ENCODE data around the gene FILIP1. TPM values are rescaled to one million over a fixed set of nuclear protein-coding genes. Genes with fewer than 3 reads are reported as not detected.
"Not testable (repeated sequence)": the region's sequence is repeated elsewhere in the genome, so short reads cannot be mapped to it uniquely, and the experiment has no call there.

FILIP1 gene
- total and polyA plus RNA-seq, 12 donors = 16.8 to 269 (median 181) TPM

DNA sequence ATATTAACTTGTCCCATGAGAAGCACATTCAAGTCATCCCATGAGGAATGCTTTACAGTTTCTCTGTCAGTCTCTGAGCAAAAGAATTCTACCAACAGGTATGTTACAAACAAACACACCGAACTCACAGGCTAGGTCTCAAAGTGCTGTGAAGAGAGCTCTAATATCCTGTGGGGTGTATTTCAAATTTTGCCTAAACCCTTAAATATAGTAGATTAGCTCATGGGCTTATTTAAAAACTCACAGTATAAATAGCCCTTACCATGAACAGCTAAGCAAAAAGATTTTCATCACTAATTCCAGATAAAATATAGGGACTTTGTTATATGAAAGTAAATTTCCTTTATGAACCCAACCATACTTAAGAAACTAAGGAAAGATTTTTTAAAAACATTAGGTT, 77.8 kb downstream of the FILIP1 start:
- DNase-seq = no peak
- Histone ChIP-seq H3K27ac (peak overlapping the region in 5 of 10 donors; percentile 4 to 68 (median 48)), H3K9me3 (peaks cover 0 to 3% (median 0%) of the 10 kb centered on the region in 11 donors), H3K36me3 (peaks cover 0 to 7% (median 0%) of the 10 kb centered on the region in 9 donors), H3K4me3 (no peak overlapping the region), H3K4me1 (peaks cover 9 to 87% (median 82%) of the 10 kb centered on the region in 9 donors), H3K27me3 (no peaks in the 10 kb centered on the region)
- 66 to 69% methylated on average over 1 of the region's 1 CpG for WGBS, 2 donors
- TF ChIP-seq, protein P1, sequence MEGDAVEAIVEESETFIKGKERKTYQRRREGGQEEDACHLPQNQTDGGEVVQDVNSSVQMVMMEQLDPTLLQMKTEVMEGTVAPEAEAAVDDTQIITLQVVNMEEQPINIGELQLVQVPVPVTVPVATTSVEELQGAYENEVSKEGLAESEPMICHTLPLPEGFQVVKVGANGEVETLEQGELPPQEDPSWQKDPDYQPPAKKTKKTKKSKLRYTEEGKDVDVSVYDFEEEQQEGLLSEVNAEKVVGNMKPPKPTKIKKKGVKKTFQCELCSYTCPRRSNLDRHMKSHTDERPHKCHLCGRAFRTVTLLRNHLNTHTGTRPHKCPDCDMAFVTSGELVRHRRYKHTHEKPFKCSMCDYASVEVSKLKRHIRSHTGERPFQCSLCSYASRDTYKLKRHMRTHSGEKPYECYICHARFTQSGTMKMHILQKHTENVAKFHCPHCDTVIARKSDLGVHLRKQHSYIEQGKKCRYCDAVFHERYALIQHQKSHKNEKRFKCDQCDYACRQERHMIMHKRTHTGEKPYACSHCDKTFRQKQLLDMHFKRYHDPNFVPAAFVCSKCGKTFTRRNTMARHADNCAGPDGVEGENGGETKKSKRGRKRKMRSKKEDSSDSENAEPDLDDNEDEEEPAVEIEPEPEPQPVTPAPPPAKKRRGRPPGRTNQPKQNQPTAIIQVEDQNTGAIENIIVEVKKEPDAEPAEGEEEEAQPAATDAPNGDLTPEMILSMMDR (IDR thresholded peaks at IDR 0.05) = no peak
- ATAC-seq = peak in 3 of 8 donors; percentile 23 to 66 (median 63)
- intact Hi-C loops (cut with DNase I) = loop anchor here in 1 of 10 donors (5.0 kb wide), 1 partner anchor 76 kb away; the partner anchor contains the start of gene FILIP1

DNA sequence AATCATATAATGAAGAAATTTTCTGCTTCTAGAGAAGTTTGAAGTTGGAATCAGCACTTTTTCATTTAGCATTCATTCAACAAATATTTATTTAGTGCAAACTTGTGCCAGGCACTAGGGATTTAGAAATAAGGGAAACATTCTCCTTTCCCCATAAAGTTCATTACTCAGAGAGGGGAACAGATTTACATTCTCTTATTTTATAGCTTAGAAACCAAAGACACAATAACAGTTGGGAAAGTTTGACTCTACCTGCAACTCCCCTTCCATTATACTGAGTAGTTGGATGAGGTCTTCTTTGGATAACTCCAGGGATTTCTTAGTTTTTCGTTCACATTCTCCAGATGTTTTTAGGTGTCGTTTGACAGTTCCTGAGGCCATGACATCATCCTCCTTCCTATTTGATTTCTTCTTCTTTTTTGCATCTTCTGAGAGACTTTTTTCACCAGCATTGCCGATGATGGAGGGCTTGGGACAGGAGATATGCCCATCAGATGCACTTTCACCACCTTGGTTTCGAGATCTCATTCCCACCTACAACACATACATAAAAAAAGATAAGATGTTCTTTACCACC, 79.1 kb downstream of the FILIP1 start:
- 63 to 66% methylated on average over 4 of the region's 4 CpGs for WGBS, 2 donors
- H3K9me3 ChIP-seq = peaks cover 0 to 7% (median 0%) of the 10 kb centered on the region in 11 donors
- TF ChIP-seq, protein P1 (IDR thresholded peaks at IDR 0.05) = no peak
- peaks cover 0 to 9% (median 0%) of the 10 kb centered on the region in 9 donors for H3K36me3 ChIP-seq
- H3K27me3 ChIP-seq = no peaks in the 10 kb centered on the region
- H3K4me1 ChIP-seq = peaks cover 8 to 82% (median 71%) of the 10 kb centered on the region in 9 donors
- DNase-seq (no peak), ATAC-seq (no peak)
- H3K4me3 ChIP-seq = no peak overlapping the region
- intact Hi-C loops (cut with DNase I) = loop anchor here in 1 of 10 donors (5.0 kb wide), 1 partner anchor 78 kb away; the partner anchor contains the start of gene FILIP1
- H3K27ac ChIP-seq = peak overlapping the region in 6 of 10 donors; percentile 9 to 68 (median 41)

DNA sequence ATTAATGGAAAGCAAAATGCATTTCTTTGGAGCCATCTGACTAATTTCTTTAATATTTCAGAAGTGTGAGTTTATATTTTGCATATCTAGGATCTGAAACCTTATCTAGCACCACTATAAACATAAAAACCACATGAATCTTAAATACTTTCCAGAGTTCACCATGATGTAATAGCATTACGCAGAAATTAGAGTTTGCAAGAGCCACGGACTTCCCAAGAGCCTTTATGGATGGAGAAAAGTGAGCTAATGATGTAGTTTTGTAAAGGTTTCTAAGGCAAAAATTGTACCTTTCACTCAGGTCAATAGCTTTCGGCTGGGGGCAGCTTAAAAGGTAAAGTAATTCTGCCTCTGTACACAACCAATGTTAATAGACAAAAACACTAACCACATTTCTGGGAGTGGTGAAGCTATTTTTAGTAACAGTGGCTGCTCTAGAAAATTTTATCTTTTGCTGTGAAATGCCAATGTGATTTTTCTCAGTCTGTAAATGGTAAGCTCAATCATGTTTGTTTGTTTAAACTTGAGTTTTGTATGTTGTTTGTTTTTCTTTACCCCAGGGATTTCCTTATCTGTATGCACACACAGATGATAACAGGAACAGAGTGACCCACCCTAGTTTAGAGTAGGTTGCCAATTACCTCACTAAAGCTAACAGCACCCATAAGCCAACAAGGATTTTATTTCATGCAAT, 80.5 kb downstream of the FILIP1 start:
- no peaks in the 10 kb centered on the region for H3K27me3 ChIP-seq
- H3K9me3 ChIP-seq = peaks cover 0 to 7% (median 0%) of the 10 kb centered on the region in 11 donors
- intact Hi-C loops (cut with DNase I) = no loop called here
- peaks cover 0 to 9% (median 0%) of the 10 kb centered on the region in 9 donors for H3K36me3 ChIP-seq
- H3K27ac ChIP-seq = peak overlapping the region in 8 of 10 donors; percentile 20 to 68 (median 54)
- peak overlapping the region in 1 of 10 donors; percentile 1 for H3K4me3 ChIP-seq
- TF ChIP-seq, protein P1 (IDR thresholded peaks at IDR 0.05) = no peak
- ATAC-seq (peak in 3 of 8 donors; percentile 16 to 57 (median 43)), DNase-seq (no peak)
- peaks cover 5 to 81% (median 60%) of the 10 kb centered on the region in 9 donors for H3K4me1 ChIP-seq
- WGBS, 2 donors = 51 to 58% methylated on average over 3 of the region's 3 CpGs

DNA sequence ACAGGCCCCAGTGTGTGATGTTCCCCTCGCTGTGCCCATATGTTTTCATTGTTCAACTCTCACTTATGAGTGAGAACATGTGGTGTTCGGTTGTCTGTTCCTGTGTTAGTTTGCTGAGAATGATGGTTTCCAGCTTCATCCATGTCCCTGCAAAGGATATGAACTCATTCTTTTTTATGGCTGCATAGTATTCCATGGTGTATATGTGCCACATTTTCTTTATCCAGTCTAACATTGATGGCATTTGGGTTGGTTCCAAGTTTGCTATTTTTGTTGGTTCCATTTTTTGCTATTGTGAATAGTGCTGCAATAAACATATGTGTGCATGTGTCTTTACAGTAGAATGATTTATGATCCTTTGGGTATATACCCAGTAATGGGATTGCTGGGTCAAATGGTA, 83.0 kb downstream of the FILIP1 start:
- H3K36me3 ChIP-seq; H3K27ac ChIP-seq; H3K4me3 ChIP-seq; DNase-seq; intact Hi-C loops (cut with DNase I); ATAC-seq; H3K9me3 ChIP-seq; H3K27me3 ChIP-seq: not testable (repeated sequence)
- H3K4me1 ChIP-seq = peaks cover 5 to 74% (median 37%) of the 10 kb centered on the region in 9 donors
- 97 to 99% methylated on average over 2 of the region's 2 CpGs for WGBS, 2 donors

Measured in heart right ventricle (tissue), 16 donors.